Glutamatergic neuron (in vitro differentiated cells): ENCODE data around the gene LHFPL3. TPM values are rescaled to one million over a fixed set of nuclear protein-coding genes. Genes with fewer than 3 reads are reported as not detected.

Source experiments
- DNase-seq: peaks from one replicate; pipeline ENCODE4 v3.0.0; 2022
- H3K27ac Mint-ChIP-seq: one replicate; pipeline ENCODE4 v1.8.0; 2020; ENCODE audit warnings: mild to moderate bottlenecking, mixed read lengths, inconsistent platforms; ENCODE audit not compliant: unreplicated experiment
- H3K27me3 Mint-ChIP-seq: one replicate; pipeline ENCODE4 v1.8.0; 2020; ENCODE audit warnings: mild to moderate bottlenecking, moderate library complexity, mixed read lengths, inconsistent platforms; ENCODE audit not compliant: unreplicated experiment
- H3K36me3 Mint-ChIP-seq: one replicate; pipeline ENCODE4 v1.8.0; 2020; ENCODE audit warnings: mild to moderate bottlenecking, mixed read lengths, inconsistent platforms; ENCODE audit not compliant: unreplicated experiment
- H3K4me1 Mint-ChIP-seq: one replicate; pipeline ENCODE4 v1.8.0; 2020; ENCODE audit warnings: mild to moderate bottlenecking, low read depth, mixed read lengths, inconsistent platforms; ENCODE audit not compliant: unreplicated experiment
- H3K4me3 Mint-ChIP-seq: one replicate; pipeline ENCODE4 v1.8.0; 2020; ENCODE audit warnings: mild to moderate bottlenecking, mixed read lengths, inconsistent platforms; ENCODE audit not compliant: unreplicated experiment
- H3K9me3 Mint-ChIP-seq: one replicate; pipeline ENCODE4 v1.8.0; 2020; ENCODE audit warnings: mild to moderate bottlenecking, moderate library complexity, mixed read lengths, inconsistent platforms; ENCODE audit not compliant: unreplicated experiment
- total RNA-seq: library from RNA; stranded (reverse); fragmentation: NEBNext Ultra II Directional; extraction: Animal tissue kit (Norgen Biotek cat#: 25700); gene quantifications from one replicate; pipeline ENCODE4 v1.2.1, GENCODE V29; 2021; ENCODE audit not compliant: unreplicated experiment
- TF ChIP-seq, protein P1 (sequence below): fragments of 200-600 bp; sonication (generic); IDR thresholded peaks from one replicate; pipeline ENCODE4 v1.5.0; 2021; ENCODE audit not compliant: partially characterized antibody, unreplicated experiment

LHFPL3 gene
- total RNA-seq, 1 donor from 2014 or later = not detected

- Mint-ChIP-seq H3K4me1 (peaks cover 1% of the 10 kb centered on the region), H3K4me3 (no peak overlapping the region), H3K36me3 (peaks cover 6% of the 10 kb centered on the region), H3K27ac (no peak overlapping the region), H3K9me3 (peaks cover 12% of the 10 kb centered on the region), H3K27me3 (peaks cover 10% of the 10 kb centered on the region)
- TF ChIP-seq, protein P1, sequence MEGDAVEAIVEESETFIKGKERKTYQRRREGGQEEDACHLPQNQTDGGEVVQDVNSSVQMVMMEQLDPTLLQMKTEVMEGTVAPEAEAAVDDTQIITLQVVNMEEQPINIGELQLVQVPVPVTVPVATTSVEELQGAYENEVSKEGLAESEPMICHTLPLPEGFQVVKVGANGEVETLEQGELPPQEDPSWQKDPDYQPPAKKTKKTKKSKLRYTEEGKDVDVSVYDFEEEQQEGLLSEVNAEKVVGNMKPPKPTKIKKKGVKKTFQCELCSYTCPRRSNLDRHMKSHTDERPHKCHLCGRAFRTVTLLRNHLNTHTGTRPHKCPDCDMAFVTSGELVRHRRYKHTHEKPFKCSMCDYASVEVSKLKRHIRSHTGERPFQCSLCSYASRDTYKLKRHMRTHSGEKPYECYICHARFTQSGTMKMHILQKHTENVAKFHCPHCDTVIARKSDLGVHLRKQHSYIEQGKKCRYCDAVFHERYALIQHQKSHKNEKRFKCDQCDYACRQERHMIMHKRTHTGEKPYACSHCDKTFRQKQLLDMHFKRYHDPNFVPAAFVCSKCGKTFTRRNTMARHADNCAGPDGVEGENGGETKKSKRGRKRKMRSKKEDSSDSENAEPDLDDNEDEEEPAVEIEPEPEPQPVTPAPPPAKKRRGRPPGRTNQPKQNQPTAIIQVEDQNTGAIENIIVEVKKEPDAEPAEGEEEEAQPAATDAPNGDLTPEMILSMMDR = no peak
- DNase-seq = no peak
Observed at GRCh38 chr7:104938741-104939390, 610.5 kb downstream of the LHFPL3 start.

- H3K9me3 Mint-ChIP-seq = peaks cover 9% of the 10 kb centered on the region
- H3K4me3 Mint-ChIP-seq = no peak overlapping the region
- peaks cover 4% of the 10 kb centered on the region for H3K27me3 Mint-ChIP-seq
- TF ChIP-seq, protein P1 = no peak
- DNase-seq = no peak
- H3K27ac Mint-ChIP-seq = no peak overlapping the region
- peaks cover 6% of the 10 kb centered on the region for H3K36me3 Mint-ChIP-seq
- peaks cover 3% of the 10 kb centered on the region for H3K4me1 Mint-ChIP-seq
Observed at GRCh38 chr7:104940023-104940710, 611.8 kb downstream of the LHFPL3 start.

DNA sequence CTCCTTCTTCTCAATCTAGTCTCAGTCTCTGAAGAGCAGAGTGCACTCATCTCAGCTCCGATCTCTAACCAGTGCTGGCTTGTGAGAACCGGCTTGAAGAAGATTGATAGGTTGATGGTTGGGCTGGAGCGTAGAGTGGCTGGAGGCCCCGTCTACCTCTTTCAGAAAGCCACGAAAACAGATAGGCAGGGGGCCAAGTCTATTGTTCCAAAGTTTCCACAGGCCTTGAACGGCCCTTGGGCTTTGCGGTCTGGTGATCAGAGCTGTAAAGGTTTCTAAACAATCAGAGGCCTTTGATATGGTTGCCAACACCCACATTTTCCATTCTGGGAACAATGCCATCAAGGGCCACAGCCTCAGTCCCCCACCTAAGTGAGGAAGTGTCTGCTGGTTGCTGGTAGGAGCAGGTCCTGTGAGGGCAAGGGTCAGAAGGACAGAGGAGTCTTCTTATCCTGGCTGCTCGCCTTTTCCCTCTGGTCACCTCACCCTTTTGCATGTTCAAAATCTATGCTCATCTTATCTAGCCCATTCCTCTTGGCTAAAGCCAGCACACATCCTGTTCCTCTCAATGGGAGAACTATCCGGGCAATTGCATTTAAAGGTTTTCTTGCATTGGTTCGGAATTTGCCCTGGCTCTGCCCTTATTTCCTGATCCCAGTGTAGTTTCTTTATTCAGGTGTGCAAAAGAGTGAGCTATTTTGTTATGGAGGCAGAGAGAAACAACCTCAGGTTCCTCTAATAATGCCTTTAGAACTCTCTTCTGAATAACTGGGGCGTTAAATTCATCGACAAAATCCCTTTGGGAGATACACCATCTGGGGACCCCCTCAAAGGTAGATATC is 615.3 kb downstream of the LHFPL3 start:
- peaks cover 9% of the 10 kb centered on the region for H3K9me3 Mint-ChIP-seq

DNA sequence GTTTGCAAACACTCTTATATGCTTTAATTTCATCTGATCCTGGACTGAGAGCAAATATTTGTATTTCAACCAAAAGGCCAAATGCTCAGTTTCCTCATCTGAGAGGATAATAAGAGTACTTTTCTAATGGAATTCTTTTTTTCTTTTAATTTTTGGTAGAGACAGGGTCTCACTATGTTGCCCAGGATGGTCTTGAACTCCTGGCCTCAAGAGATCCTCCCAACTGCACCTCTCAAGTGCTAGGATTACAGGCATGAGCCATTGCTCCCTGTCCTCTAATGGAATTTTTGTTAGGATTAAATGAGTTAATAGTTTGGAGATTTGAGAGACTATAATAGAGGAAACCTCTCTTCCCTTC is 617.2 kb downstream of the LHFPL3 start:
- no peak overlapping the region for H3K4me3 Mint-ChIP-seq
- peak overlapping the region; percentile 46 for H3K27ac Mint-ChIP-seq
- H3K36me3 Mint-ChIP-seq = peaks cover 6% of the 10 kb centered on the region
- TF ChIP-seq, protein P1 = no peak
- peaks cover 4% of the 10 kb centered on the region for H3K27me3 Mint-ChIP-seq
- H3K4me1 Mint-ChIP-seq = peaks cover 3% of the 10 kb centered on the region
- H3K9me3 Mint-ChIP-seq = peaks cover 9% of the 10 kb centered on the region
- DNase-seq = no peak

More for the DNA sequence above, 615.3 kb downstream of the LHFPL3 start:
- no peak for DNase-seq
- TF ChIP-seq, protein P1 = no peak
- Mint-ChIP-seq H3K27ac (no peak overlapping the region), H3K36me3 (peaks cover 6% of the 10 kb centered on the region), H3K4me3 (no peak overlapping the region), H3K27me3 (peaks cover 4% of the 10 kb centered on the region), H3K4me1 (peaks cover 3% of the 10 kb centered on the region)
